OCI-M1 (cell line): Measurements from ENCODE around the gene DGCR8.

Experiments used
- DNase-seq: peaks from one replicate; lab custom pipeline; 2025; lab: John Stamatoyannopoulos, UW

DGCR8 gene

DNA sequence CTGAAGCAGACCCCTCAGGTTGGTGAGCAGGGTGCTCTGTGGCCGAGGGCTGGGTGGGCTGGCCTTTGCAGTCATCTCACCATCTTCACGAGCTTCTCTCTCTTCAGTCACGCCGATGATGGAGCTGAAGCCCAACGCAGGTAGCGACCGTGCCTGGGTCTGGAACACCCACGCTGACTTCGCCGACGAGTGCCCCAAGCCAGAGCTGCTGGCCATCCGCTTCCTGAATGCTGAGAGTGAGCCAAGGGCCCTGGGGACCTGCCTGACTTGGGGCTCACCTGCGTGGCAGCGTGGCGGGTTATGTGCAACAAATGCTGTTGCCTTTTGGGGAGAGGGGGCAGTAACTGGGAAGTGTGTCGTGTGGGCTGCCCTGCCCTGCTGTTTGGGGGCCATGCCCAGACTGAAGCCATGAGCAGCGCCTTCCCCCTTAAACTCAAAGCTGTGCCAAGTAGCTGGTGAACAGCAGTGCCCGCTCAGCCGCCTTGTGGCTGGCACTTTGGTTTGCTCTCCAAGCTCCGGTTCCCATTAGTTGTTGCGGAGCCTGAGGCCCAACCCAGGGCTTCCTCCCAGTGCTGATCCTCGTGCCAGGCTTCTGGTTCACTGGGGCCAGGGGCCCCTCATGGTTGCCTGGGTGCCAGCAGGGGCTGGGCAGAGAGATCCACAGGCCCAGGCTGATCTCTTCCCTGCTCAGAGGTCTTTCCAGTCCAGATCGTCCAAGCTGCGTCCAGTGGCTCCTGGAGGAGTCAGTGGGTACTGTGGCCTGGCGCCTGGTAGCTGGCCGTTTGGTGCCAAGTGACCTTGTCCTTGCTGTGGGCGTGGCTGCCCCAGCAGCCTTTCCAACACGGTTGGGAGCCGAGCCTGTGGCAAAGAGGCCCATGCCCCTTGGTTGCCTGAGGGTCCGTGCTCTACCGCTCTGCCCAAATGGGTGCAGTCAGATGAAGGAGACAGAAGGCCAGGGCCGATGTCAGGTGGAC is 45.4 kb downstream of the DGCR8 start:
- no peak for DNase-seq

DNA sequence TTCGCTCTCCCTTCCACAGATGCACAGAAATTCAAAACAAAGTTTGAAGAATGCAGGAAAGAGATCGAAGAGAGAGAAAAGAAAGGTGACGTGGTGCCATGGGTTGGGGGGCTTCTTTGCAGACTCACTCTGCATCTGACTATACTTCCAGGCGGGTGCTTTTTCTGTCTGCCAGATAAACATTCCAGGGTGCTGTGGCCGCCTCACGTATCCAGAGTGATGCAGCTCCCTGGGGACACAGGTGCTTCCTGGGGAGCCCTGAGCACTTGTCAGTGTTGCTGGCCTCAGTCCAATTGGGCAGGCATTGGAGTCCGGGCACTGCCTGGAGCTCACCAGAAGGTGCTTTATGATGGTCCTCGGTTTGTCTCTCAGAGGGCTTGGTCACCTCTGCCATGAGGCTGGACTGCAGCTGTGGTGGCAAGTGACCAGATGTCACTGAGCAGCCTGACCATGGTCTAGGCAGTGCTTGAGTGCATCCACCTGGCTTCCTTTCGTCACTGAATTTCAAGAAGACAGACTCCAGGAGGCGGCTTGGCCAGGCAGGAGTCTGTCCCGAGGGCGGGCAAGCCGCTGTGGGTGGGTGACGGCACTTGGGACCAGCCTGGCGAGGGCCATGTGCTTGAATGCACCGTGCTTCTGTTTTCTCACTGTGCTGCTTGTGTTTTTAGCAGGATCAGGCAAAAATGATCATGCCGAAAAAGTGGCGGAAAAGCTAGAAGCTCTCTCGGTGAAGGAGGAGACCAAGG is 46.4 kb downstream of the DGCR8 start:
- DNase-seq: no peak

DNA sequence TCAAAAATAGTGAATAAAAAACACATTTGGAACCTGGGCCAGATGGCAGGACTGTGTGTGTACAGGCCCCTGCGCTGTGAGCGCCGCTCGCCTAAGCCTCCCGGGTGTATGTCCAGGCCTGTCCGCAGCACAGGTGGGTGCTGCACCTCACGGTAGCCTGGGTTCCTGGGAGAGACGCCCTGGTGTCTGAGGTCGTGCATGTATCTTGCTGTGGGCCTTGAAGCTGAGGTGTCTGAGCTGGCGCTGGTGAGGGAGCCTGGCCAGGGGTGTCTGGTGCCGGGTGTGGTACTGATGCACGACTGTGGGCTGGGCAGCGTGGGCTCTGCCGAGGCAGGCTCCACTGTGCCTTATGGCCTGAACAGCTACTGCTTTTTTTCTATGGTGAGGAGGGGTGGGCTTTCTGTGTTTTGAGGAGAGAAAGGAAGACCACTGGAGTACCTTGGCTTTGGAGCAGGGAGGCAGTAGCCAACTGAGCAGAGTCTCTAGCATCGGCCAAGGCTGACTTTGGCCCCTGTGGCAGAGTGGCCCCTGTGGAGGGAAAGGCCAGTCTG is 47.4 kb downstream of the DGCR8 start:
- DNase-seq: no peak

DNA sequence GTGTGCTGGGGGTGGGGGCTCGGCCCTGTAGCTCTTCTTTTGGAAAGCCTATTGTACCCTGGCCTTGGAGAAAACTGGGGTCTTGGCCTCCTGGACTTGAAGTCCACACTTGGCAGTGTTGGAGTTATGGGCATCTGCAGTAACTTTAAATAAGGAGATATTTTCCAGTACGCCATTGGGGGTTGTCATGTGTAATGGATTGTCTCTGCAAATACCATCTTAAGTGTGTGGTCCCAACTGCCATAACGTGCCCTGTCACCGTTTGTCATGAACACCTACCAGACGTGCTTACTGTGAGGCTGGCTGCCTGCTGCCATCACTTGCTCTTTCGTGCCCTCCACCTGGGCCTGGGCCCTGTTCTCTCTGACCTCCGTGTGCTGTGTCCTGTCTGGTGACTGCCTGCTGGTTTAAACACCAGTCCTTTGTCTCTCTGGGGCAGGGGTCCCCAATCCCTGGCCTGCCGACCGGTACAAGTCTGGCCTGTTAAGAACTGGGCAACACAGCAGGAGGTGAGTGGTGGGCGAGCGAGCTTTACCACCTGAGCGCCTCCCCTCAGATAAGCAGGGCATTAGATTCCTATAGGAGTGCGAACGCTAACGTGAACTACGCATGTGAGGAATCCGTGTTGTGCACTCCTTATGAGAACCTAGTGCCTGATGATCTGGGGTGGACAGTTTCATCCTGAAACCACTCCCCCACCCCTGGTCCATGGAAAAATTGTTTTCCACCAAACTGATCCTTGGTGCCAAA is 48.0 kb downstream of the DGCR8 start:
- DNase-seq: no peak

DNA sequence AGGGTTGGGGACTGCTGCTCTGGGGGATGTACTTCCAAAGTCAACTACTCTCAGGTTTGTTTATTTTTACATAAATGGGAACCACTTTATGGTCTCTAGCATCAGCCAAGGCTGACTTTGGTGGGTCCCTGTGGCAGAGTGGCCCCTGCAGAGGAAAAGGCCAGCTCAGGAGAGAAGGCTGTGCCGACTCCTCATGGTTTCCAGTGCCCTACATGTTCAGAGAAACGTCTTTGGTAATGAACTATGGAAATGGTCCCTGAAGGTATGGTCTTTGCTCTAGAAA is 48.5 kb downstream of the DGCR8 start:
- DNase-seq: no peak

DNA sequence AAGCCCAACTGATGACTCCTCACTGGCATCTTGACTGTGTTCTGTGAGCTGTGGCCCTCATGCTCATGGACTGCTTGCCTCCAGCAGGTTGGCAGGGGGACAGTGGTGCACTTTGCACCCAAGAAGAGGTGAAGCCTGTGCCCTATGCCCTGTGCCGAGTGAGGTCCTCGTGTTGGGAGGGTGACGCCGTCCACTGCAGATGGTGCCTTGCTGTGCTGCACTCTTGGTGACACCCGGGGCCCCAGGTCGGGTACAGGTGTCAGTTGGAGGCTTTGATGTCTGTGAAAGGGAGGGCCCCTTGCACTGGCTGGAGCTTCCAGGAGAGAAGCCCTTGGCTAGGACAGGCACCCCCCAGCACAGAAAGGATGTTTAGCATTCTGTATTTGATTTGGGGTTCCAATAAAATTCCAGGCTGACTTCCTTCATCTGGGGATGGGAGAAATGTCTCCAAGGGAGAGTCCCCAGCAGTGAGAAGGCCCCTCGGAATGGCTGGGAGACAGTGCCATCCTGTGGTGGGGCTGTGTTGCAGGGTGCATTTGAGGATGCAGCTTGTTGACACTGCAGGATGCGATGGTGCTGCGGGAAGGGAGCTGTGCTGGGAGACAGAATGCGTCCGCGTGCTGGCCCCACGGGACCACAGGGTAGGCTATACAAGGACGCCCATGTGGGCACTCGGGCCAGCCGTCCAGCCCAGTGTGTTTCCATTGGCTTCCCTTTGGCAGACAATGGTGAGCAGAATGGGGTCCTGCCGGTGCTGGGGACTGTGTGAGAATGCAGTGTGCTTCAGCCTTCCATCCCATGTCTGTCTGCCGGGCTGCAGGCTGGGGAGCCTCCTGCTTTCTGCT is 49.1 kb downstream of the DGCR8 start:
- peak; percentile 70 for DNase-seq

DNA sequence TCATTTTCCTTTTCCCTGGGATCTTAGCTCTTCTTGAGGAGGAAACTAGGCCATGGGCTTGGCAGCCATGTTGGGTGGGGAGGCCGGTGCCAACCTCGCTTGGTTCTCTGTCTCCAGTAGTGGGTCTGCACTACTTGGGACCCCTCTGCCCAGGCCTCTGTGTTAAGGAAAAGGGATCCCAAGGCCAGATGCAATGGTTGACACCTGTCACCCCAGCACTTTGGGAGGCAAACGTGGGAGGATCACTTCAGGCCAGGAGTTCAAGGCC is 49.6 kb downstream of the DGCR8 start:
- no peak for DNase-seq

DNA sequence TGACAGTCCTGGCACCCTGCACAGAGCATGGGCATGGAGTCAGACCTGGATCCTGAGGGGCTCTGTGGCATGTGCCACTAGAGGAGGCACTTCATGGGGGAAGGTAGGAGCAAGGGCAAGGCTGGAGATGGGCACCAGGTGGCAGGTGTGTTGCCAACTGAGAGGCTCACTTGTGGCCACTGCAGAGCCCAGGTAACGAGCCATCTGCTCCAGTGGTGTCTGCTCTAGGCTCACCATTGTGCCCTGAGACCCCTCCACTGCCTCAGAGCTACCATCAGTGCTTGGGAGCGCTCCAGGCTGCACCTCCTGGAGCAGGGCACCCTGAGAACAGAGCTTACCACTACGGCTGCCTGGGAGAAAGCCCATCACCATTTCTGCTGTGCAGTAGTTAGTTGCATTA is 50.3 kb downstream of the DGCR8 start:
- no peak for DNase-seq

DNA sequence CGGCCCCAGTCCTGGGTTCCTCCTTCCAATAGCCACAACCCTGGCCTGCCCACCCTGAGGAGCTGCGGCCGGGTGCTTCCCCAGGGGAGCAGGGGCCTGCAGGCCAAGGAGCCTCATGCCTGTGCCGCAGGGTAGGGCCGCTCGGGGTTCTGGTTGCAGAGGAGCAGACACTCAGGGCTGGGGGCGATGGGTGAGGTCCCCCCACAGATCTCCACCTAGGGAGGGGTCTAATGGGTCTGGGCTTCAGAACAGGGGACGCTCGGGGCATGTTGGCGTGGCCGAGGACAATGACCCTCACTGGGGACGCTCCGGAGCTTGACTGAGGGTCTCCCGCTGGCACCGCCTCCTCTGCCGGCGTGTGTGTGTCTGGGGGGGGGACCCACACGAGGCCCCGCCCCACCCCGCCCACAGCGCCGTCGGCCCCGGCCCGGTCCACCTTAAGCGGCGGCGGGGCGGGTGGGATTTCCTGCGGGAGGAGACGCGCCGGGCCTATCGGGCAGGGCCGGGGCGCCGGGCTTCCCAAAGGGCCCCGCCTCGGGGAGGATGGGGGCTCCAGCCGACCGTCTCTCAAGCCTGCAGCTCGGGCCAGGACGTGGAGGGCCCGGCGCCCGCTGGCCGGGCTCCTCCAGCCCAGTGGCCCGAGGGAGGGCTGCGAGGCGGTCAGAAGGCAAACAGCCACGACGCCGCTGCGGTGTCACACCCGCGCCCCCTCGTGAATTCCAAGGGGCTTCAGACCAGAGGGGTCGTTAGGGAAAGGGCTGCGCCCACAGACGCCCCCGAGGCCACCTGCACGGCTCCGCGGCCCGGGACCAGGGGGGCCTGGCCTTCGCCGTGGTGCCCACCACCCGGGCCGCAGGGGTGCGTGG is 50.9 kb downstream of the DGCR8 start:
- peak; percentile 50 for DNase-seq

DNA sequence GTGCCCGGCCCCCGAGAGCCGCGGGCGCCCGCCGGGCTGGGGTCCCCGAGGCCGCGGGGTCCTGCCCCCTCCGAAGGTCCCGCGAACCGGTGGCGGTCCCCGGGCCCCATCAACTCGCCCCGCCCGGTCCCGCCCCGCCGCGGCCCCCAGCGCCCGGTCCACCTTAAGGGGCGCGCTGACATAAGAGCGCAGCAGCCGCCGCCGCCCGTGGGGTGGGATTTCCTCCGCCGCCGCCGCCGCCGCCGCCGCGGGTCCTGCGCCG is 51.5 kb downstream of the DGCR8 start, which contains the start of gene ZDHHC8:
TSS of gene ZDHHC8 (plus strand) at position 208 of the 262 bp plus-strand sequence. CDS start 144 bp downstream, outside the sequence.
- no peak for DNase-seq

DNA sequence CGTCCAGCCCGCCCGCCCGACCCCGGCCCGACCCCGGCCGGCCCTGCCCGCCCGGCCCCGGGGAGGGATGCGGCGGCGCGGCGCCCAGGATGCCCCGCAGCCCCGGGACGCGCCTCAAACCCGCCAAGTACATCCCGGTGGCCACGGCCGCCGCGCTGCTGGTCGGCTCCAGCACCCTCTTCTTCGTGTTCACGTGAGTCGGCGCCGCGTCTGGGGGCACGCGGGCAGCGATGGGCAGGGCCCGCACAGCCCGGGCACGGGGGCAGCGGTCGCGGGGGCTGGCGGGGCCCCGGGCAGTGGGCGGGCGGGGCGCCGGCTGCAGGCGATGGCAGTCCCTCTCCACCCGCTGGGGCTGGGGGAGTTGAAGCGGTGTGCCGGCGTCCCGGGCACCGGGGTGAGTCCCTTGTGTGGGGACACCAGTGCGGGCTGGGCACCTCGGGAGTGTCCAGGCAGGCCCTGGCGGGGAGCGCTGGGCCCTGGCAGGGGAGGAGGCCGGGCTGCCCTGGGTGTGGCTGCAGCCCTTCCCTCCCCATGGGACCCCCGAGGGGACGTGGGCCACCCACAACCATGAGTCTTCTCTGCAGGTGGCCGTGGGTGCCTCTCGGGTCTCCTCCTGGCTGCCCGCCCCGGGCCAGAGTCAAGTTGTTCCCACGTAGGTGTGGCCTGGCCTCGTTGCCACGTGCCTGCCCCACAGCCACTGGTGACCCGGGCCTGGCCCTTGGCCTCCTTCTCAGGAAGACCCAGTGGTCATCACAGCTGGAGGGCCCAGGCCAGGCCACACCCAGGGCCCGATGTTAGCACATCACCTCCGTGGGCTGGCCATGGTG is 52.0 kb downstream of the DGCR8 start:
- no peak for DNase-seq

DNA sequence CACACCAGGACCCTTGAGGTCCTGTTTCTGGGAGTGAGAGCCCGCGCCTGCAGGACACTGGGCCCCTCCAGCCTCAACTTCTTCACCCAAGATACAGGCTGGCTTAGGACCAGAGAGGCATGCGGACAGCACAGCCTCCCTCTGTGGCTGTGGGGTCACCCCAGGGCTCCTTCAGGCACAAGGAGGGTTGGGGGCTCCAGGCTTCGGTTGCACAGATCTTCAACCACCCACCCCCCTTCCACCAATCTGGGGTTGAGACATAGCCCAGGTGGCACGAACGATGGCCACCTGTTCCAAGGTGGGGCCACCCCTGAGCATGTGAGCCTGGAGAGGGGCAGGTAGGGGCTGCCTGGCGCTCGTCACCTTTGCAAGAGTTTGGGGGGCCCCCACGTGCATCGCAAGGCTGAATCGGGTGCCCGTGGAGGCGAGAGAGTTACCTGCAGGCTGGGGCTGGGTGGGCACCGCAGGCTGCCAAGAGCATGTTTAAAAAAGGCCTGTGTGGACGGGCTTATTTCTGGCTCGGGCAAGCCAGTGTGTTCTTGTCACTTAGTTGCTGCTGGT is 52.7 kb downstream of the DGCR8 start:
- DNase-seq: no peak

DNA sequence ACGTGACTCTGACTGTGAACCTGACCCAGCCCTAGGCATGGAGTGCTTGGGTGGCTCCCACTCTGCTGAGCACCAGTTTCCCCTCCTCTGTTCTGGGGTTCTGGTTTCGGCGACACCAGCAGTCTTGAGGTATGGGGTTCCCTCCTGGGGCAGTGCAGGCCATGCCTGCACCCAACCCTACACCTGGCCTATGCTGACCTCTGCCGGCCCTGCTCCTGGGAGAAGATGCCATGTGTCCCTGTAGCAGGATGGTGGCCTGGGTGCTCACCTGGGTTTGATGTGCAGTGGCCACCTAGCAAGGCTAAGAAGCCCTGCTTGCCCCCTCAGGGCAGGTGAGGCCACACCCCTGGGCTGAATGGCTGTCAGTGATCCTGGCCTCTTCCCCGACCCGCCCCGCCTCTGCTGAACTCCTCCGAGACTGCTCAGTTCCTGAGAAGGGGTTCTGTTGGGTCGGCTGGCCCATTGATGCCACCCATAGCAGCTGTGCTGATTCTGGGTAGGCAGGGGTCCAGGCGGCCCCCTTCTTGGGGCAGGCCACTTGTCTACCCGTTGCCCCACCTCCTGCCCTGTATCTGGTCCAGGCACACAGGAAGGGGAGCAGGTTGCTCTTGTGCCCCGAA is 54.0 kb downstream of the DGCR8 start:
- DNase-seq: no peak

DNA sequence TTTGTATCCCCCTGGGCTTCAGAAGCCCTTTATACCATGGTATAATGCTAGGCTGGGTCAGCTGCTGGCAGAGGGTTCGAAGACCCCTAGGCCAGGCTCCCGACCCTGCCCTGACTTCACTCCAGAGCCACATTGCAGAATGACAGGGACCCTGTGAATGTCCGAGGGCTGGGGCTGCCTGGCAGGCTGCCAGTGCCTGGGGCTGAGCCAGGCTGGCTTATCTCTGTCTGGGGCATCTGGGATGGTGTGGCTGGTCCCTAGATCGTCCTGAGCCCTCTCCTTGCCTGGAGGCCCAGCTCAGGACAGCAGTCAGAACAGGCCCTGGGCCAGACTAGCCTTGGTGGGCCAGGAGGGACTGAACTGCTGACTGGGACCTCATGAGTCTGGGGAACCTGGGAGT is 55.2 kb downstream of the DGCR8 start:
- DNase-seq: no peak

DNA sequence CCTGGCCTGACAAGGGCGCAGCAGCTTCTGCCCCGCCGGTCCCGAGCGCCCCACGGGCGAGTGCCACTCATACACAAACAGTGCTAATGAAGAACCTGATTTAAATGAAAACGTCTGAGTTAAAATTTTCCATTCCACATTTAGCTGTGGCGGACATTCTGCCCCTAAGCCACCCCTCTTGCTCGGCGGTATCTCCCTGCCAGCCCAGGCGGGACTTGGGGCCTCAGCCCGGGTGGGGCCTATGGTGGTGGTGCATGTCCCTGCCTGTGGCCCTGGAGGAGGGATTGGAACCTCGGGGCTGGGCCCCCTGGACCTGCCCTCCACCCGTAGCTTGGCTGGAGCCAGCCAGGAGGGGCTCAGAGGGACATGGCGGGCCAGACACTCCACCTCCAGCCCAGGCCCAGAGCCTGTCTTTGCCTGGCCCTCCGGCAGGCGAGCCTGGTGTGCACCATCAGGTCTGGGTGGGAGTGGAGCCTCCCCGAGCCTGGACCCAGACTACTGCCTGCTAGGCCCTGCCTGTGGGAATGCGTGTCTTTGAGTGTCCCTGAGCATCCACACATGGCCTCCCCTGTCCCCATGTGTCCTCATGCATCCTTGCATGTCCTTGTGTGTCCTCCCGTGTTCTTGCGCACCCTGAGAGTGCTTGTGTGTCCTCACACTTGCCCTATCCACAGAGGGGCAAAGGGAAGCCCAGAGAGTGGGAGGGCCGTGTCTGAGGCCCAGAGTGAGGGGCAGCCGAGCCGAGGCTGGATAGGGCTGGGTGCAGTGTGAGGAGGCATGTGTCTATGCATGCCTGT is 56.0 kb downstream of the DGCR8 start:
- no peak for DNase-seq

DNA sequence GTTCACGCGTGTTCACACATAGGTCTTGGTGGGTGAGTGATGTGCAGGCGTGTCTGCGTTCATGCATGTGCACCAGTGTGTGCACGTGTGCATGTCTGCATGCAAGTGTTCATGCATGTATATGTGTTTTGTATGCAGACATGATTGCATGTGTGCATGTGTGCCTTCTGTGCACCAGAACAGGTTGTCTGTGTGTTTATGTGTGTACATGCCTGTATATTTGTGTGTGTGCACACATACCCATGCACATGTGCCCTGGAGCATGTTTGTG is 56.5 kb downstream of the DGCR8 start:
- DNase-seq: no peak

DNA sequence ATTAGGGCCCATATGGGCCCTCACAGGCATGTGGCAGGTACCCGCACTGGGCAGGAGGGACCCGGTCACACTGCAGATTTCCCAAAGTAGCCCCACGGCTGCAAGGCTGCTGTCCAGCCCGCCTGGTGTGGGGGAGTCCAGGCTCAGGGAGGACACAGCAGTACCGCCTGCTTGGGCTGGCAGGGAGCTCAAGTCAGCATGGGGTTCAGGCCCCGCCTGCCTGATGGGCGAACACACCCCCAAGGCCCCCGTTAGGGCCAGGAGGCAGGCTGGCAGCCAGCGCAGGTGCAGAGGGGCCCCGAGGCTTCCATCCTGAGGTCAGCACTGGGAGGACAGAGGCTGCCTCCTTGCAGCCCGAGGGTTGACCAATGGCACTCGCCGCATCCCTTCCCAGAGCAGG is 57.1 kb downstream of the DGCR8 start:
- DNase-seq: no peak

DNA sequence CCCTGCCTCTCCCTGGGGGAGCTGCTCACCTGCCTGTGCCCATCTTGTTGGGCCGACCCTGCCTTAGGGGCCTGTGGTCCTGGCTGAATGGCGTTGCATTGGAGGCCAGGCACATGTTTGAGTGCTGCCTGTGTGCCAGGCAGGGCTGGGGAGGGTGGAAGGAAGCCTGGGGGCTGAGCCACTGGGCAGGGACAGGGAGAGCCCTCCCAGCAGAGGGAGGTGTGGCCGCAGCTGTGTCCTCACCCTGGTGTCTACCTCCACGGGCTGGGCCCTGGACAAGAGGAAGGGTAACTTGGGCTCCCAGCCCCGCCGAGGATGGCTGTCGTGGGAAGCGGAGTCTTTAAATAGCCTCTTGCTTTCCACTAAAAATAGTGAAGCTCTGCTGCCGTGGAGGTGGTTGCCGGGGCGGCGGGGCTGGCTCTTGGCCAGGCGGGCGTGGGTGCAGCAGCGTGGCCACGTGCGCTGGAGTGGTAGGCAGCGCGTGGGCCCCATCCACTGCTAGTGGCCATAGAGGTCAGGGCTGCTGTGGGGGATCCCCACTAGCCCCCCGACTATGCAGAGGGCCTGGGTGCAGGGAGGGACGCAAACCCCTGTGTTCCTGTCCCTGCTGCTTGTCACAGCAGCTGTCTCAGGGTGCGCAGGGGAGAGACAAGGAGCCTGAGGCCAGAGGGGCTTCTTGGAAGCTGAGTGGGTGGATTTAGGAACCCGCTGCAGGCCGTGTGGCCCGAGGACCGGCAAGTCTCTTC is 57.8 kb downstream of the DGCR8 start:
- DNase-seq: no peak
